Thyroid gland (tissue), 4 donors: ENCODE measurements around the gene ARMC2.

Experiments
- POLR2A ChIP-seq, 2 donors: fragments of 450-650 bp; IDR thresholded peaks; one replicate each; pipeline ENCODE4 v1.6.1; 2017; ENCODE audit warnings: antibody characterized with exemption in 2 of 2, mild to moderate bottlenecking in 2 of 2, moderate library complexity in 1 of 2
- TF ChIP-seq, protein P1 (sequence below), 6 experiments: fragments of 200-600 bp in 3 of 6; fragments of 450-650 bp in 3 of 6; sonication (generic) in 3 of 6; IDR thresholded peaks; one replicate each; pipeline ENCODE4 v1.5.1; 2016 to 2019; ENCODE audit warnings: antibody characterized with exemption in 6 of 6, mild to moderate bottlenecking in 2 of 6, inconsistent platforms in 1 of 6, moderate library complexity in 1 of 6

DNA sequence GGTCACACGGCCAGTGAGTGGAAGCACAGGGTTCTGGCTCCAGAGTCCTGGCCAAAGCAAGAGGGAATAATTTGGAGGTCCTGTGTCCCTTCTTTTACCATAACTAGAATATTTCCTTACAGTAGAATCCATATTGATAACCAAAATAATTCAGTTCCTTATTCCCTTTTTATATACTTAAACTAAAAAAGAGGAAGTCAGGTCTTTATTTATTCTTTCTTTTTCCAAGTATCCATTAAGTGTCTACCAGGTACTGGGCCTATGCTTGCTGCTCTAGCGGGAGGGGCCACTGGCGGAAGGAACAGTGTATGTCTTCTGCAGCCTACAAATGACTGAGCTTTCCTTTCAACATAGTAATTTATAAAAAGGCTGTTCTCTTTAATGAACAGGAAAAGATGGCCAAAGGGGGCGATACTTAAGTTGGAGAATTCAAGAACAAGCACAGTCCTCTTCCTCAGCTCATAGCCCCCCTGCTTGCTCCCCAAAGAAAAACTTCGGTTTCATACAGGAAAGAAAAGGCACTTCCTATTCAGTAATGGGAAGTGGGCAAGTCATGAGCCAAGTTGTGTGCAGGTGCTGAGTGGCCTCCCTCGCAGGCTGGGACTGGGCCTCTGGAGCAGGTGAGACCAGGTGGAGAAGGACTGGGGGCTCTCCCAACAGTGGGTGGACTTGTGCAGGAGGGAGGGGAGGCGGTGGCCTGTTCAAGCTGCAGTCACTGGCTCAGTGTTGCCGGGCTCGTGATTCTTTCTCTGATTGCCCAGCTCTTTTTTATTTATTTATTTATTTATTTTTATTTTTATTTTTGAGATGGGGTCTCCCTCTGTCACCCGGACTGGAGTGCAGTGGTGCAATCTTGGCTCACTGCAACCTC lies 110.9 kb downstream of the ARMC2 start:
- TF ChIP-seq, protein P1, sequence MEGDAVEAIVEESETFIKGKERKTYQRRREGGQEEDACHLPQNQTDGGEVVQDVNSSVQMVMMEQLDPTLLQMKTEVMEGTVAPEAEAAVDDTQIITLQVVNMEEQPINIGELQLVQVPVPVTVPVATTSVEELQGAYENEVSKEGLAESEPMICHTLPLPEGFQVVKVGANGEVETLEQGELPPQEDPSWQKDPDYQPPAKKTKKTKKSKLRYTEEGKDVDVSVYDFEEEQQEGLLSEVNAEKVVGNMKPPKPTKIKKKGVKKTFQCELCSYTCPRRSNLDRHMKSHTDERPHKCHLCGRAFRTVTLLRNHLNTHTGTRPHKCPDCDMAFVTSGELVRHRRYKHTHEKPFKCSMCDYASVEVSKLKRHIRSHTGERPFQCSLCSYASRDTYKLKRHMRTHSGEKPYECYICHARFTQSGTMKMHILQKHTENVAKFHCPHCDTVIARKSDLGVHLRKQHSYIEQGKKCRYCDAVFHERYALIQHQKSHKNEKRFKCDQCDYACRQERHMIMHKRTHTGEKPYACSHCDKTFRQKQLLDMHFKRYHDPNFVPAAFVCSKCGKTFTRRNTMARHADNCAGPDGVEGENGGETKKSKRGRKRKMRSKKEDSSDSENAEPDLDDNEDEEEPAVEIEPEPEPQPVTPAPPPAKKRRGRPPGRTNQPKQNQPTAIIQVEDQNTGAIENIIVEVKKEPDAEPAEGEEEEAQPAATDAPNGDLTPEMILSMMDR (IDR thresholded peaks at IDR 0.05) = no peak
- no peak for TF ChIP-seq POLR2A (IDR thresholded peaks at IDR 0.05)
